Posterior vena cava (tissue), 2 donors: ENCODE data around the gene SOX30. TPM values are rescaled to one million over a fixed set of nuclear protein-coding genes. Genes with fewer than 3 reads are reported as not detected.

Experiments
- DNase-seq: peaks from one replicate; pipeline ENCODE4 v3.0.0-alpha.2; 2020; ENCODE audit warnings: low spot score
- intact Hi-C, 2 donors: fragments of 100-400 bp; cut with DNase I; formaldehyde crosslinking; loops; one replicate each; pipeline versions ENCODE4 v1.14.1 to v1.14.2; 2022 to 2023
- total RNA-seq, 2 donors: library from RNA; stranded (reverse); fragmentation: NEBNext Ultra II Directional; extraction: Animal tissue kit (Norgen Biotek cat#: 25700); gene quantifications; one replicate each; pipeline ENCODE4 v1.2.1, GENCODE V29; 2021
- donor health status: DM: yes; HTN: yes; CAD: no.
- donor health status: DM: yes; HTN: yes; CAD: no.

SOX30 gene
- total RNA-seq, 2 donors from 2014 or later: 0.23 to 0.29 TPM

GRCh38 chr5:157669701-157670097 is 17.5 kb upstream of the SOX30 start:
- no peak for DNase-seq
- intact Hi-C loops: no loop called here

GRCh38 chr5:157668356-157668755 is 16.1 kb upstream of the SOX30 start:
- intact Hi-C loops: no loop called here
- DNase-seq: no peak

DNA sequence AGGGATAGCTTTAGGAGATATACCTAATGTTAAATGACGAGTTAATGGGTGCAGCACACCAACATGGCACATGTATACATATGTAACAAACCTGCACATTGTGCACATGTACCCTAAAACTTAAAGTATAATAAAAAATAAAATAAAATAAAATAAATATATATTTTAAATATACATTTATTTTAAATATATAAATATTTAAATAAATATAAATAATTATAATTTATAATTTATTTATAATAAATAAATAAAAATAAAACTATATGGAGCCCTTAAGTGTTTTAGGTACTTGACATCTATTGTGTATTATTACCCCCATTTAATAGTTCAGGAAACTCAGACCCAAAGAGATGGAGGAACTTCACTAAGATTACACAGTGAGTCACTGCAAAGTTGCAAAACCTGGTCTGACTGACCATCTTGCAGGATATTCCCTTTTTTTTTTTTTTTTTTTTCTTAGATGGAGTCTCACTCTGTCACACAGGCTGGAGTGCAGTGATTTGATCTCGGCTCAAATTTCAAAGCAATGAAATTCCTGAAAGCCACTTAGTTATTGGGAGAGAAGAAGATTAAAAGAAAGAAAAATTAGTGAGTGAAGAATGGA is 13.3 kb upstream of the SOX30 start:
- no peak for DNase-seq
- intact Hi-C loops: no loop called here

GRCh38 chr5:157659868-157660660 is 7.8 kb upstream of the SOX30 start:
- no peak for DNase-seq
- intact Hi-C loops: no loop called here

DNA sequence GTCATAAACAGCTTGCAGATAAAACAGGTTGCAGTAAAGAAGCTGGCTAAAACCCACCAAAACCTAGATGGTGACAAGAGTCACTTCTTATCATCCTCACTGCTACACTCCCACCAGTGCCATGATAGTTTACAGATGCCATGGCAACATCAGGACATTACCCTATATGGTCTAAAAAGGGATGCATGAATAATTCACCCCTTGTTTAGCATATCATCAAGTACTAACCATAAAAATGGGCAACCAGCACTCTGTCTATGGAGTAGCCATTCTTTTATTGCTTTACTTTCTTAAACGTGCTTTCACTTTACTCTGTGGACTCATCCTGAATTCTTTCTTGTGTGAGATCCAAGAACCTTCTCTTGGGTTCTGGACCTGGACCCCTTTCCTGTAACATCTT is 6.7 kb upstream of the SOX30 start:
- intact Hi-C loops: no loop called here
- DNase-seq: no peak

GRCh38 chr5:157657516-157657915 is 5.3 kb upstream of the SOX30 start:
- intact Hi-C loops: no loop called here
- no peak for DNase-seq

DNA sequence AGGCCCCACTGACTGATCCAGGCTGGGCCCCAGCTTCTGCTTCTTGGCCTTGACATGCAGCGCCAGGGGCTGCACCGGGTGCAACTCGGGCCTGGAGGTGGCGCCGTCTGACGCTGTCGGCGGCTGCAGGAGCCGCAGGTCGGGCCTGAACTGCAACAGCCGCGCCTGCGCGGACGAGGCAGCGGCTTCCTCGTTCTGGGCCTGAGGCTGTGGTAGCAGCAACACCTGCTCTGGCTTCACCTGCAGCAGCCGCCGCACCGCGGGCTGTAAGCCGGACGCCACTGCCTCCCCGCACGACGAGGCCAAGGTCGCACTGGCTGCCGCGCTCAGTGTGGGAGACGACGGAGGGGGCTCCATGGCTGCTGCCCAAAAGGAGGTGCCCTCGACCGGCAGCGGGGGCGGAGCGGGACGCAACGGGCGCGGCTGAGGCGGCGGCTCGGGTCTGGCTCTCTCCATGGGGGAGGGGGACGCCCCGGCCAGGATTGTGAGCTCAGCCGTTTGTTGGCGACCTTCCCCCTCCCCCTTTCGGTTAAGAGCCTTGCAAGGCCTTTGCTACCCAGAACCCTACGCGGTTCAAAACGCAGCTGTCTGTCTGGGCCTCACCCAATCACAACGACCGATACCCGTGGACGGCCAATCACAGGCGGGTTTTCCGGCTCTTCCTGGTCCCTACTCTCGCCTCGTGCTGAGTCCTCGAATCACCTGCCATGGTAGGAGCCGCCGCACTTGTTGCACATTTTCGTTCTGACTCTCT is 438 bp downstream of the SOX30 start:
- intact Hi-C loops: no loop called here
- peak; percentile 91 for DNase-seq

- intact Hi-C loops: no loop called here
- no peak for DNase-seq
Observed at GRCh38 chr5:157650991-157651611, 1.1 kb downstream of the SOX30 start.

- DNase-seq: no peak
- intact Hi-C loops: no loop called here
Observed at GRCh38 chr5:157649101-157649500, 3.1 kb downstream of the SOX30 start.

- no peak for DNase-seq
- intact Hi-C loops: no loop called here
Observed at GRCh38 chr5:157648275-157648990, 3.8 kb downstream of the SOX30 start.

GRCh38 chr5:157640406-157641066 is 11.7 kb downstream of the SOX30 start:
- no peak for DNase-seq
- intact Hi-C loops: no loop called here

- DNase-seq: no peak
- intact Hi-C loops: no loop called here
Observed at GRCh38 chr5:157630341-157630740, 21.9 kb downstream of the SOX30 start.

DNA sequence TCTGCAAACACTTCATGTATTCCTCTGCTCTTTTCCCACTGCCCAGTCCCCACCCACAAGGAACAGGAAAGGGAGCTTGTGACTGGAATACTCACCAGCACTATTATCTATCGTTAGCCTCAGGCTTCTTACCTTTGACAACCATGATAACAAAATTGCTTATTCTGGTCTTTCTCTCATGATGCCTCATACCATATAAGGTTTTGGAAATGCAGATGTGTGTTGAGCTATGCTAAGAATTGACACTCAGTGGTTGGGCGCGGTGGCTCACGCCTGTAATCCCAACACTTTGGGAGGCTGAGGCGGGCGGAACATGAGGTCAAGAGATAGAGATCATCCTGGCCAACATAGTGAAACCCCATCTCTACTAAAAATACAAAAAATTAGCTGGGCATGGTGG is 25.4 kb downstream of the SOX30 start:
- no peak for DNase-seq
- intact Hi-C loops: no loop called here

DNA sequence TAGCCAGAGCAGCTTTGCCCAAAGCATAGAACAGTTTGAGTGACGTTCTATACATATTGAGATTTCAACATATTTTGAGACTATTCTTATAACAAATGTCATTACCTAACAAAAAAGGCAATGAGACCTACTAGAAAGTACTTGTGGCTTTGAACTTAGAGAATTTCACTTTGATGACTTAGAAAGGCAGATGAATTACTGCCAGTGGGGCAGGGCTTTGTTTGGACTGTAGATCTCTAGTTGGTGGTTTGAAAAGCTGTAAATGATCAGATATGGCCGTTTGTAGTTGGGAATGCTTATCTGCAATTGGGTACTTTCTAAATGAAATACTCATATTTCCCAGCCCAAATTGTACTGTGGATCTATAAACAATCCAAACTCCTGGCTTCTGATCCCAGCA is 28.1 kb downstream of the SOX30 start:
- no peak for DNase-seq
- intact Hi-C loops: no loop called here

GRCh38 chr5:157620776-157621175 is 31.5 kb downstream of the SOX30 start:
- intact Hi-C loops: no loop called here
- DNase-seq: no peak

GRCh38 chr5:157618191-157618765 is 34.0 kb downstream of the SOX30 start:
- intact Hi-C loops: no loop called here
- no peak for DNase-seq

GRCh38 chr5:157616785-157617184 is 35.5 kb downstream of the SOX30 start:
- intact Hi-C loops: no loop called here

DNA sequence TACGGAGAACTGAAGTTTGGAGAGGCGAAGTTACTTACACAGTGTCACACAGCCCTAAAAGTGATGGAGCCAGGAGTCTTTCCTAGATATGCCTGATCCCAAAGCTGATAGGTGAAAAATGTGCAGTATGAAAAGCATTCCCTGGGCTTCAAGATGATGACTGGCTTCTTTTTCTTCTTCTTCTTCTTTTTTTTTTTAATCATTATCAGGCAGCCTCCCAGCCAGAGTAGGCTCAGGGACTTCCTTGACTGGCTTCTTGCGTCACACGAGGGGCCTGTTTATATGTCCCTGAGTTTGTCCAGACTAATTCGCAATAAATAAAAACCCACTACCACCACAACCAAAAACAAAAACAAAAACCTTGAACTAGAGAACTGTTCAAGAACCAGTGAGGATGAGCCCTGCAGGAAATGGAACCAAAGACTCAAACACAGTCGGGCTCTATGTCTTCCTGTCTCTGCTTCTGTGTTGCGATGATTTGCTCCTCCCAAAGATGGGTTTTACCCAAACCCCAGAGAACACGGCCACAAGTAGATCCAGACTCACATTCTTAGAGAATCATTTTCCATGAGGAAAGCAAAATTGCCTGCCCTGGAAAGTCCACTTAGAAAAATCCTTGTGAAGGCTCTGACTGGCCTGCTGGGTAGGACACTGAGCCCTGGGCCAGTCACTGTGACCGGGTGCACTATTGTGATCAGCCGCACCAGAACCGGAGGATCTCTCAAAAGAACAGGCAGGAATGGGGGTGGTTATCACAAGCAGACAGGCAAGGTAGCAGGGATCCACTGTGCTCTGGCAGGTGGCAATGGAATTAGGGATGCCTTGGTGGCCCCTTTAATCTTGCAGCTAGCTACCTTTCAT is 38.6 kb downstream of the SOX30 start:
- DNase-seq: no peak
- intact Hi-C loops: no loop called here

More at GRCh38 chr5:157616785-157617184, 35.5 kb downstream of the SOX30 start:
- no peak for DNase-seq
